ENCODE data around the gene XYLT1. TPM values are rescaled to one million over a fixed set of nuclear protein-coding genes. Genes with fewer than 3 reads are reported as not detected.

The XYLT1 gene
- total RNA-seq, 1 experiment from 2014 or later: 7.5 TPM

GRCh38 chr16:17318238-17318637 lies 152.5 kb downstream of the XYLT1 start:
- no peaks in the 10 kb centered on the region for H3K9me3 Mint-ChIP-seq (ENCODE audit: low read depth, unreplicated experiment)
- no peak overlapping the region for H3K27ac Mint-ChIP-seq (ENCODE audit: unreplicated experiment)
- no peaks in the 10 kb centered on the region for H3K4me1 Mint-ChIP-seq (ENCODE audit: low read depth, unreplicated experiment)
- DNase-seq: no peak
- BruUV-seq (replicated peaks): no TSS peak
- TF ChIP-seq, protein P1, sequence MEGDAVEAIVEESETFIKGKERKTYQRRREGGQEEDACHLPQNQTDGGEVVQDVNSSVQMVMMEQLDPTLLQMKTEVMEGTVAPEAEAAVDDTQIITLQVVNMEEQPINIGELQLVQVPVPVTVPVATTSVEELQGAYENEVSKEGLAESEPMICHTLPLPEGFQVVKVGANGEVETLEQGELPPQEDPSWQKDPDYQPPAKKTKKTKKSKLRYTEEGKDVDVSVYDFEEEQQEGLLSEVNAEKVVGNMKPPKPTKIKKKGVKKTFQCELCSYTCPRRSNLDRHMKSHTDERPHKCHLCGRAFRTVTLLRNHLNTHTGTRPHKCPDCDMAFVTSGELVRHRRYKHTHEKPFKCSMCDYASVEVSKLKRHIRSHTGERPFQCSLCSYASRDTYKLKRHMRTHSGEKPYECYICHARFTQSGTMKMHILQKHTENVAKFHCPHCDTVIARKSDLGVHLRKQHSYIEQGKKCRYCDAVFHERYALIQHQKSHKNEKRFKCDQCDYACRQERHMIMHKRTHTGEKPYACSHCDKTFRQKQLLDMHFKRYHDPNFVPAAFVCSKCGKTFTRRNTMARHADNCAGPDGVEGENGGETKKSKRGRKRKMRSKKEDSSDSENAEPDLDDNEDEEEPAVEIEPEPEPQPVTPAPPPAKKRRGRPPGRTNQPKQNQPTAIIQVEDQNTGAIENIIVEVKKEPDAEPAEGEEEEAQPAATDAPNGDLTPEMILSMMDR (IDR thresholded peaks at IDR 0.05; ENCODE audit: unreplicated experiment): no peak
- no peaks in the 10 kb centered on the region for H3K27me3 Mint-ChIP-seq (ENCODE audit: unreplicated experiment)
- CTCF ChIA-PET: interaction anchor here (1.8 kb wide), 1 partner anchor 10 kb away, joined by 5 read pairs; no protein-coding TSS in a partner anchor
- intact Hi-C loops (cut with micrococcal nuclease; ENCODE audit: unreplicated experiment): no loop called here
- H3K4me3 Mint-ChIP-seq (ENCODE audit: low read depth, unreplicated experiment): no peak overlapping the region
- H3K36me3 Mint-ChIP-seq (ENCODE audit: insufficient read depth, unreplicated experiment): no peaks in the 10 kb centered on the region

DNA sequence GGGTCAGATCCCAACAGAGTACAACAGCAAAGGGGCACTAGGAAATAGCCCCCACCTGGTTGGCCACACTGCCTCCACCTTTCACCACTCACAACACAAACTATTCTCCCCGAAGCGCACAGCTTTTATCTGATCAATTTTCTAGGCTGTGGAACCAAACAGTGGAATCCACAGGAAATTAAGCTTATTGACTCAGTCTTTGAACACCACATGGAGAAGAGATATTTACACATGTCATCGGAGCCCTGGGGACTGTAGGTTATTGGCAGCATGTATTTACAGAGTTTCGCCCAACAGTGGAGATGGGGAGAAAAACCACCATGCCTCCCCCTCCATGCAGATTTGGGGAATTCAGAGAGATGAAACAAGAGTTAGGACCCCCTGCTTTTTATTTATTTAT lies 154.8 kb downstream of the XYLT1 start:
- DNase-seq: no peak
- H3K27ac Mint-ChIP-seq (ENCODE audit: unreplicated experiment): no peak overlapping the region
- H3K4me3 Mint-ChIP-seq (ENCODE audit: low read depth, unreplicated experiment): no peak overlapping the region
- TF ChIP-seq, protein P1 (IDR thresholded peaks at IDR 0.05; ENCODE audit: unreplicated experiment): no peak
- CTCF ChIA-PET: no interaction called here
- no peaks in the 10 kb centered on the region for H3K9me3 Mint-ChIP-seq (ENCODE audit: low read depth, unreplicated experiment)
- no peaks in the 10 kb centered on the region for H3K27me3 Mint-ChIP-seq (ENCODE audit: unreplicated experiment)
- BruUV-seq (replicated peaks): no TSS peak
- no peaks in the 10 kb centered on the region for H3K36me3 Mint-ChIP-seq (ENCODE audit: insufficient read depth, unreplicated experiment)
- intact Hi-C loops (cut with micrococcal nuclease; ENCODE audit: unreplicated experiment): no loop called here
- H3K4me1 Mint-ChIP-seq (ENCODE audit: low read depth, unreplicated experiment): peaks cover 20% of the 10 kb centered on the region

GRCh38 chr16:17313793-17314547 lies 156.8 kb downstream of the XYLT1 start:
- Mint-ChIP-seq H3K9me3 (ENCODE audit: low read depth, unreplicated experiment) (no peaks in the 10 kb centered on the region), H3K4me1 (ENCODE audit: low read depth, unreplicated experiment) (peaks cover 20% of the 10 kb centered on the region), H3K27ac (ENCODE audit: unreplicated experiment) (no peak overlapping the region), H3K27me3 (ENCODE audit: unreplicated experiment) (no peaks in the 10 kb centered on the region), H3K36me3 (ENCODE audit: insufficient read depth, unreplicated experiment) (no peaks in the 10 kb centered on the region), H3K4me3 (ENCODE audit: low read depth, unreplicated experiment) (no peak overlapping the region)
- no peak for DNase-seq
- TF ChIP-seq, protein P1 (IDR thresholded peaks at IDR 0.05; ENCODE audit: unreplicated experiment): no peak
- intact Hi-C loops (cut with micrococcal nuclease; ENCODE audit: unreplicated experiment): loop anchor here (2.0 kb wide), 2 partner anchors 39 to 83 kb away; no protein-coding TSS in a partner anchor
- CTCF ChIA-PET: interaction anchor here (0.7 to 1.1 kb wide), 3 partner anchors 13 to 102 kb away, joined by 3 to 4 read pairs (median 3); no protein-coding TSS in a partner anchor
- BruUV-seq (replicated peaks): no TSS peak

- CTCF ChIA-PET: interaction anchor here (0.8 to 1.1 kb wide), 4 partner anchors 14 to 83 kb away, joined by 3 to 4 read pairs (median 3); no protein-coding TSS in a partner anchor
- TF ChIP-seq, protein P1 (IDR thresholded peaks at IDR 0.05; ENCODE audit: unreplicated experiment): no peak
- Mint-ChIP-seq H3K9me3 (ENCODE audit: low read depth, unreplicated experiment) (no peaks in the 10 kb centered on the region), H3K4me3 (ENCODE audit: low read depth, unreplicated experiment) (no peak overlapping the region), H3K4me1 (ENCODE audit: low read depth, unreplicated experiment) (peaks cover 20% of the 10 kb centered on the region), H3K36me3 (ENCODE audit: insufficient read depth, unreplicated experiment) (no peaks in the 10 kb centered on the region), H3K27ac (ENCODE audit: unreplicated experiment) (no peak overlapping the region), H3K27me3 (ENCODE audit: unreplicated experiment) (no peaks in the 10 kb centered on the region)
- BruUV-seq (replicated peaks): no TSS peak
- DNase-seq: peak; percentile 54
- intact Hi-C loops (cut with micrococcal nuclease; ENCODE audit: unreplicated experiment): loop anchor here (2.0 kb wide), 2 partner anchors 38 to 84 kb away; no protein-coding TSS in a partner anchor
Observed at GRCh38 chr16:17313085-17313611, 157.6 kb downstream of the XYLT1 start.
